Activated CD8-positive, alpha-beta memory T cell treated with anti-CD3 and anti-CD28 coated beads for 4 hours (primary cell): ENCODE results near the gene ATG16L1.

Experiments used
- DNase-seq, 2 donors: peaks; one replicate each; pipeline ENCODE4 v3.0.0-alpha.2; 2020; ENCODE audit warnings: low read depth in 2 of 2

ATG16L1 gene

DNA sequence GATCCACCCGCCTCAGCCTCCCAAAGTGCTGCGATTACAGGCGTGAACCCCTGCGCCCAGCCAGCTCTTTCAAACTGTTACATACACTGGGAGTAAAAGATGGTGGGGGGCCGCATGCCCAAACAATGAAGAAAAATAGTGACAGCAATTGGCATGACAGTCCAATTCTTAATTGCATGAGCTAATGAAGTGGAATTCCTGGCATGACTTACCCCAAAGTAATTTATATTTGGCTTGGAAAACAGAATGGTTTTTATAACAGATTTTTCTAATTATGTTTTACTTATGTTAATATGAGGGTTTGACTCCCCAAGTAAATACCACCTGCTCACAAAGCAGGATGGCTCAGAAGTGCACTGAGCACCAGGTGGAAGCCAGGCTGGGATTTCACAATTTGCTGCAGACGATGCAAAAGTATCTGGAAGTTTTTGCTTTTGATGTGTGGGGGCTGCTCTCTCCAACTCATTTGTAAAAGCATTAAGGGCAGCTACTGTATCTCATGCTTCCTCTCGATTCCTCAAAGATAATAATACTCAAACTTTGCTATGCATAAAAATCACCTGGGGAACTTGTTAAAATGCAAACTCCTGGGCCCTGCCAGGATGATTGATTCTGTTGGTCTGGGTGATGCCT is 24.0 kb upstream of the ATG16L1 start:
- no peak for DNase-seq

DNA sequence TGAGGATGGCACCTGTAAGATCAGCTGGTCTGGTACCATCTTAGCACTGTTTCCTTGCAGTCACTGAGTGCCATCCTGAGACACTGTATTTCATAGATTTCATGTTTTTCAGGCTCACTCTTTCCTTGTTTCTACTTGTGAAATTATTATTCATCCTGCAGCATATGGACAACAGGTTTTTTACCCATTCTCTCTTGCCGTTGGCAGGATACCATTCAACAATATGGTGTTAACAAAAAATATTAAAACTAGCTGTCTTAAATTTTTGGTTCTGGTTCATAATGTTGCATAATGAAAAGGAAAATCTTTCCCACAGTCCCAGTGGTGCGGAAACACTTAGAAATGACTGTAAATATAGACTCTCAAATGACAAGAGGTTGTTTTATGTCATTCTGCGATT is 23.1 kb upstream of the ATG16L1 start:
- DNase-seq: no peak

DNA sequence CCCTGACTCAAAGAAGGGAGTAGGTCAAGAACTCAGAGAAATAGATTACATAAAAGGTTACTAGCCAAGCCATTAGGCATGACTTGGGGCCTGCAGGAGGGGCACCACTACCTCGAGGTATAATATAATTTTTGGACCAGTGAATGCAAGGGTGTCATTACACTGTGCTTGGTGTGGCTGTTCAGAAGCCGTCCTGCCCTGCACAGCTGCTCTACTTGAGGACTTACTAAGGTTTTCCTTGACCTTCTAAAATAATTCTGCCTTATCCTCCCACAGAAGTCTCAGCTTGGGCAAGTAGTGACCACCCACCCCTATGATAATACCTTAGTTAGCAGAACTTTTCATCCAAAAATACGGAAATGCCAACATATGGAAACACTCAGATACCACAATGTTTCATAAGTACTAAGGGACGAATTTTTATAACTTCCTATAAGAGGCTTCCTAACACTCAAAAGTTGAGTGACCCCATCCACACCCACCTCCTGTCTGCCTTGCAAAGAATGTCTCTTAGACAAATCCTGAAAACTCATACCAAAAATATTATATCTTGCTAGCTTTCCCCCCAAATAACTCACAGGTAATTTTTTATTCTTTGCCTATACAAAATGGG is 17.7 kb upstream of the ATG16L1 start:
- DNase-seq: no peak

DNA sequence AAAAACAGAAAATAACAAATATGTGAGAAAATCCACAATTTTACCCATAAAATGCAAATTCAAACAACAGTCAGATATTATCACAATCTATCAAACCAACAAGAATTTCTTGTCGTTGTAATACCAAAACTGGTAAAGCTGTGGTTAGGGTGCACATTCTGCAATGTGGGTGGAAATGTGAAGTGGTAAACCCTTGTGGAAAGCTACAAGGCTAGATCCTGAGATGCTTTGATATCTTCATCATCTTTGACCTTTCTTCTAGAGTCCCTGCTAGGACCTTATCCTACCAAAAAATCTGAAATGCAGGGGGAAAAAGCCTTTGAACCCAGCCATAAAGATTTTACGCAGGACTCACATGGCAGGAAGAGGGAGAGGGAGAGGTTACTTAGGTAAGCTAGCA is 17.2 kb upstream of the ATG16L1 start:
- DNase-seq: no peak

DNA sequence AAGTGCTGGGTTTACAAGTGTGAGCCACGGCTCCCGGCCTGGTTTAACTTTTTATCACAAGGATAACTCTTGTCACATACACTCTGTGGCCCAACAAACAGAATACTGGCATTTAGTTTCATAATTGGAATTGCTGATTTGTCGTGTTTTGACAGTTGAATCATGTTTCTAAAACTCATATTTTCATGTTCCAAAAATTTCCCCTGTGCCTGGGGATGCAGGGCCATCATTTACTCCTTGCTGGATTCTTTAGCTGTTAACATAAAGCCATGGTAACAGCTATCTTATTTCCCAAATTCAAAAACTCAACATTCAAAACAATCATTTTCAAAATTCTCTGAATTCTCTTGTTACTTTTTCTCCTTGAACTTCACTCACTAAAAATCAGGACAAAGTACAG is 16.5 kb upstream of the ATG16L1 start:
- no peak for DNase-seq

DNA sequence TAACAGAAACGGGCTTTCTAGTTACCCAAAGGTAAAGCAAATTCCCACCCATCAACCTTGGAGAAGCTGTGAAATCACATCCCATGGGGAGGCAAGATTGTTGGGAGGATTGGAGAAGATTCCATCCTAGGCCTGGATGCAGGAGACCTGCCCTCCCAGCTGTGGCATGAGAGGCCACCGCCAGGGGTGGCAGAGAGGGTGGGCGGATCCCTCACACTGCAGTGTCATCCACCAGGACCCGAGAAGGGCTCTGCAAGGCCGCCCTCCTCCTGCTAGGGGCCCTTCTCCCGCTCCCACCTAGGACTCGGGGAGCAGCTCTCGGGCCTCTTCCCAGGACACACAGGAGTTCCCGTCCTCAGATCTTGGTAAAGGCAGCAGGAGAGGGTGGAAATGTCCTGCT is 15.5 kb upstream of the ATG16L1 start:
- DNase-seq: no peak

DNA sequence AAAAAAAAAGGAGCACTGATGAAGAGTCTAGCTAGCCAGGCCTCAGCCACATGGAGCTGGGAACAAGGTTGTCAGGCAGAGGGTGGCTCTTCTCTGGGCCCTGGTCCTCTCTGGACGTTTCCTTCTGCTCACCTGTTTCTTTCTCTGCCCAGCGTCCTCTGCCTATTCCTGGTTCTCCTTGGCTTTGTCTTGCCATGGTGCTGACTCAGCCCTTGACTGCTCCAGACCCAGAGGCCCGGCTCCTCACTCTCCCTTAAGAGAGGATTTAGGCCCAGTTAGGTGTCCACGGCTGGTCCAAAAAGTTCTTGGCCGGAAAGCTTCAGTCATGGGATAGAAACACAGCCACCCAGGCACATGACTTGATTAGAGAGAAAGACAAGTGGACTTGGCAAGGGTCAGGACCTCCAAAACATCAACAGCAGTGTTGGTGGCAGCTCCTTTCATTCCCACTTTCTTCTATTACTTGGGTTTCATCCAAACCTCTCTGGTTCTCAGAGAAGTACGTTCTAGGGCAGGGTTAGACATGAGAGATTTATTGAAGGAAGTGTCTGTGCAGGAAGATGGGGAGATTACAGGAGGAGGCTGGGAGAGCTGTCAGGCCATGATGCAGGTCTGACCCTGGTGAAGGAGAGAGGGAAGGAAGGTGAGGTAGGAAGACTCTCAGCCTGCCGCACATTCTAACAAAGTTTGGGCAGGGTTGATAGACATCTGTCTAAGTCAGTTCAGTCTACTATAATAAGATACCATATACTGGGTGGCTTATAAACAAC is 14.5 kb upstream of the ATG16L1 start:
- no peak for DNase-seq

DNA sequence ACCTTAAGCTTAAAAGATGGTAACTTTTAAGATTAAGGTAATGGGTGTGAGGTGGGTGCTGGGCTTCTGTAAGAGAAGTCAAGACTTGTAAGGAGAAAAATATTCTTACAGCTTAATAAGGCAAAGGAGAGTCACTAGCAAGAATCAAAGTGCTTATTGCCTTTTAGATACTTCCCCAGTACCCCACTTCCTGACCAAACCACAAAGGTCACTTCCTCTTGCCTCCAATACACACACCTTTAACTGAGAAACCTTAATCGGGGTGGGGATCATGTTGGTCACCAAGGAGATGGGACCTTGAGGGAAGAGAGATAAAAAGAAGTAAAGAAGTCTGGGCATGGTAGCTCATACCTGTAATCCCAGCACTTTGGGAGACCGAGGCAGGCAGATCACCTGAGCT is 10.6 kb upstream of the ATG16L1 start:
- DNase-seq: no peak

DNA sequence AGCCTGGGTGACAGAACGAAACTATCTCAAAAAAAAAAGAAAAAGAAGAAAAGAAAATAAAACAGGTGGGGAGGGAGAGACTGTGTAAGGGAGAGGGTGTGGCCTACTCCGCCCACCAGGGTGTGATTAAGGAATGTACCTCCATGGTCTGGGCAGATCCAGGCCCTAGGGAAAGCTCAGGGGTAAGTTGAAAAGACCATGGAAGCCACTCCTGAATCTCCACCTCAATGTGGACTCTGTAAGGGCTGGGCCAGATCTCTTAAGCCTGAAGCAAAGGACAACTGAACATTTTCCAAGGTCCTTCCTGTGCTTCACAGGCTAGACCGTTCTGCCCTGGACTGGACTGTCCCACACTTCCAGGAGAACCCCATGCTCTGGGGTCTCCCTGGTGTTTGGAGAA is 9.7 kb upstream of the ATG16L1 start:
- no peak for DNase-seq

DNA sequence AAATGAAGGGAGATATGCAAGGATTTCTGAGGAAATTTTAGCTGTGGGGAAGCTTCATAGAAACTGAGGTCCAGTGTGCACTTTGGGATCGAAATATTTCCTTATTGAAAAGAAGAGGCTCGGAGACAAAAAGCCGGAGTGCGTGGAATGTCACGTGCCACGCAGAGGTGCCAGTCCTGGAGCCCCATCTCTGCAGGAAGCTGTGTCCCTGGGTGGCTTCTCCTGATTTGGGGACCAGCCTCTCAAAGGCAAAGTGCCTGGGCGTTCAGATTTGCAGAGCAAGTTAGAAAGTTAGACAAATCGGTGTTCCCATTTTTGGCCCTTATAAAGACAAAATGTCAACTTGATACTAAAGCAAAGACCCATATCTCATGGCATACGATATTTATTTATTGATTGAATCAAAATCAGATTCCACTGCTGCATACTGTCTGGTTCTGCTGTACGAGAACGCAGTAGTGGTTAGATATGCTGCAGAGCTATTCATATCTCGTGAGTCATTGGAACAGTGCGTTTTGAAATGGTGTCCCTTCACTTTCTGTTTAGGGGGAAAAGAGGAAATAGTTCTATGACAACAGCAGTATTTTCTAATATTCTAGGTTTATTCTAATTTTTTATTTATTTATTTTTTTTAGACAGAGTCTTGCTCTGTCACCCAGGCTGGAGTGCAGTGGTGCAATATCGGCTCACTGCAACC is 9.1 kb upstream of the ATG16L1 start:
- DNase-seq: no peak

DNA sequence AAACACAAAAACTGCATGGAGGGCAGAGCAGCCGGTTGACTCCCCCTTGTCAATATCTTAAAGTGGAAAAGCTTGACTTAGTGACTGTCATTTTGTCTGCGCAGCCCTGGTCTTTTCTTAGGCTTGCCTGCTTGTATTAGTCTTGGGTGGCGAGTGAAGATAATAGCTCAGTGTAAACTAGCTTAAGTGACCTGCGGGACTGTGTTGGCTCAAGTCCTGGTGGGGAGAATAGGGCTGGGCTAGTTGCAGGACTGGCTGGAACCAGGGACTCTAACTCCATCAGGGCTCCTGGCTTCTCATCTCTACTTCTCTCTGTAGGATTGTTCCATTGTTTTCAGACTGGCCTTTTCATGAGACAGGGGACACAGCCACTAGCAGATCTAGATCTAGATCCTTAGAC is 8.1 kb upstream of the ATG16L1 start:
- DNase-seq: no peak

DNA sequence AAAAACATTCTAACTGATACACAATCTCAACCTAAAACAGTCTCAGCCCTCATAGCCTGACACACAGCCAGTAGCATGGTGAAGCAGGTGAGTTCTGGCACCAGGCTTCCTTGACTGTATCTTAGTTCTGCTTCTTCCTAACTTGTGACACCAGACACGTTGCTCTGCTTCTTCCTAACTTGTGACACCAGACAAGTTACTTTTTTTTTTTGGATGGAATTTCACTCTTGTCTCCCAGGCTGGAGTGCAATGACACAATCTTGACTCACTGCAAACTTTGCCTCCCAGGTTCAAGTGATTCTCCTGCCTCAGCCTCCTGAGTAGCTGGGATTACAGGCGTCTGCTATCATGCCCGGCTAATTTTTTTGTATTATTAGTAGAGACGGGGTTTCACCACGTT is 6.7 kb upstream of the ATG16L1 start:
- no peak for DNase-seq

DNA sequence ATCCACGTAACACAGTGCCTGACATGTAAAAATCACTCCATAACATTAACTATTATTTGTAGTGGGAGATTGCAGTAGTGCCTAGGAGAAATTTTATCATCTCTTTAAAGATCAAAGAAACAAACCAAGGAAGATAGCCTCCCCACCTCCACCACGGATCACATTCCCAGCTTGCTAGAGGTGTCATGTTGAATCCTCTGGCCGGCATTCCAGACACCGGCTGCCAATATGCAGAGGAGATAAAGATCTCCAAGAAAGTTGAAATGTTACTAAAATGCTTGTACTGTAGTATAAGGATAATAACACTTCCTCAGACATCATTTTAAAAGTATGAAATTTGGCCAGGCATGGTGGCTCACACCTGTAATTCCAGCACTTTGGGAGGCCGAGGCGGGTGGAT is 6.1 kb upstream of the ATG16L1 start:
- DNase-seq: no peak

DNA sequence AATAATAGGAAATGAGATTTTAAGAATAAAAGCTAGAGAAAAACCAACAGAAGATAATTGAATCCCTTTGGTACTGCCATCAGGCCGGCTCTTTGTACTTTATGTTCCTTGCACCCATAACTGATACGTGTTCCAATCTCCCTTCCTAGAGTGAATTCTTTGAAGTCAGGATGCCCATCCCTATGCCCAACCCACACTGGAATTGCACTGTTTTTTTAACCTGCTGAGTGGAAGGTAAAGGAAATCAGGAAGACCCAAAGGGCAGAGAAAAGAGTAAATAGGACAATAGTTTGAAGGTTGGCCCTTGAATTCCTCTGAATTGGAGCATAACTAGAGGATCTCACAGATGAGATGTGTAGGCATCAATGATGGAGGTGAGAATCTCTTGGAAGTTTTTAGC is 4.4 kb upstream of the ATG16L1 start:
- no peak for DNase-seq

DNA sequence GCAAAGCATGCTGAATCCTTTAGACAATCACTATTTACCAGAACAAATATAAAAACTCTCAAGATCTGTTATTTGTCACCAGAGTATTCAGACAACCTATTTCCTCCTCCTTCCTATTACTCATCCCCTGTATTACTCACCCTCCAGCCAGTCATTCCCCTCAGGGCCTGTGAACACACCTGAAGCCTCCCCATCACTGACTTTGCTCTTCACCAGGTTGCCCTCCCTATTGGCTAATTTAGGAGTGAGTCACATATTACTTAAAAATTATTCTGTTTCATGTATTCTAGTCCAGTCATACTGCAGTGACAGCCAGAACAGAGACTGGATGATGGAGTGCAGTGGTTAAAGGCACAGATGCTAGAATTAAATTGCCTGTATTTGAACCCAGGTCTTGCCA is 3.7 kb upstream of the ATG16L1 start:
- DNase-seq: peak; percentile 20 to 63

DNA sequence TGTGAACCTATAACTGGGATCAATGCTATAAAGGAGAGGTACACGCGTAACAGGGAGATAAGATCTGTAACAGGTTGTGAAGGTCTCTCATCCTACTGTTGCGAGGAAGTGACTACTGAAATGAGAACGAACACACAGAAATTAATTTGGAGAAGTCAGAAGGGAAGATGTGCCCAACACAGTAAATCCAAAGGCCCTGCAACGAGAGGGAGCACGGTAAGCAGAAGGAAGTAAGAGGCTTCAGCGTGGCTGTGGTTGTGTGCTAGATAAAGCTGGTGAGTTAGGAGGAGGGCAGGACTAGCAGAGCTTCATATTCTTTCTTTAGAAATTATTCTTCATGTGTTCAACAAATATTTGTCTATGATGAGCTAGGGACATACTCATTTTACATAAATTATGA is 2.5 kb upstream of the ATG16L1 start:
- DNase-seq: no peak

DNA sequence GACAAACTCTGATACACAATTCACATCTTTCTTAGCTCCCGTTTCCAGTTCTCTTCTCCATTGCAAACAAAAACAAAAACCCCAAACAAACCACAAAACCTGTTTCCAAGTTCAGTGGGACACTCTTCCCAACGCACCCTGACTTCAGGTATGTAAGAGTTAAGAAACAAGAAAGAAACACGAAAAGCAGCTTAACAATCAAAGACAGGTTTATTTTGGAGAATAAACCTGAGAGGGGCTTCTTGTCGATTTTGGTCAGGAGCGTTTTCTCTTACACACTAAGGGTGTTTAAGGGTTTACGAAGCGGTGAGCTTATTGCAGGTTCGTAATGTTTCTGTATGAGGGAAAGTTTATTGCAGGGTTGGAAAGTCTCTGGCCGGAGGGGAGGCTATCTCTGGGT is 905 bp upstream of the ATG16L1 start:
- DNase-seq: no peak

DNA sequence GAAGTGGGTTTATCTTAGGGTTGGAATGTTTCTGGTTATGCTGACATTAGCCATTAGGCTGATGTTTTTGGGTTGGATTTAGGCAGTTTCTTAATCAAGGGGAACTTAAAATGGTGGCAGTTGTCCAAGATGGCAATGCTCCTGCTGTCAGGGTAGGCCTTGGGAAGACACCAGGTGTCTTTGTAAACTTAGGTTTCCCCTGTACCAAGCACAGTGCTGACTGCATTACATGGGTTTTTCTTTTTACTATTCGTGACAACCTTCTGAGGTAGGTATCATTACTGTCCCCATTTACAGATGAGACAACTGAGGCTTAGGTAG is 528 bp upstream of the ATG16L1 start:
- no peak for DNase-seq

DNA sequence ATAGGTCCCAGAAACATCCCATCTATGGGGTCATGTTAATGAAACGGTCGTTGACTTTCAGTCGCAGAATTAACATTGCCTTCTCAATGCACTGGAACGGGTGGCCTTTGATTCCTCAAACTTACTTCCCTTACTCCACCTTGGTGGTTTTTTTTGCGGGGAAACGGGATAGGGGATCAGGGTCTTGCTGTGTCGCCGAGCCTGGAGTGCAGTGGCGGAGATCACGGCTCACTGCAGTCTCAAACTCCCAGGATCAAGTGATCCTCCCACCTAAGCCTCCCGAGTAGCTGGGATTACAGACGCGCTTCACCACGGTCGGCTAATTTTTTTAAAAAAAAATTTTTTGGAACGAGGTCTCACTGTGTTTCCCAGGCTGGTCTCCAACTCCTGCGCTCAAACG is 754 bp downstream of the ATG16L1 start:
- DNase-seq: no peak

DNA sequence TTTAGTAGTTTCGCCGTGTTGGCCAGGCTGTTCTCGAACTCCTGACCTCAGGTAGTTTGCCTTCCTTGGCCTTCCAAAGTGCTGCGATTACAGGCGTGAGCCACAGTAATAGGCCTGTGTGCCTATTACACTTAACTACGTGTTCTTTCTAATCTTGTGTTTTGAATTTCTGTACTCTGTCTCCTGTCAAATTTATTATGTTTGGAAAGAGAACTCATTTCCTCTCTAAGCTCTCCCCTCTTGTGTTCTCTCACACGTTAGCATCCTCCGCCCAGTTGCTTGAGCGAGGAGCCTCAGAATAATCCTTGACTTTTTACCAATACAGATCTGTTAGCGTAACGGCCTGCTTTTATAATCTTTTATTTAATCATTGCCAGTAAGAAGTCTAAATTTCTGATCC is 3.7 kb downstream of the ATG16L1 start:
- no peak for DNase-seq

DNA sequence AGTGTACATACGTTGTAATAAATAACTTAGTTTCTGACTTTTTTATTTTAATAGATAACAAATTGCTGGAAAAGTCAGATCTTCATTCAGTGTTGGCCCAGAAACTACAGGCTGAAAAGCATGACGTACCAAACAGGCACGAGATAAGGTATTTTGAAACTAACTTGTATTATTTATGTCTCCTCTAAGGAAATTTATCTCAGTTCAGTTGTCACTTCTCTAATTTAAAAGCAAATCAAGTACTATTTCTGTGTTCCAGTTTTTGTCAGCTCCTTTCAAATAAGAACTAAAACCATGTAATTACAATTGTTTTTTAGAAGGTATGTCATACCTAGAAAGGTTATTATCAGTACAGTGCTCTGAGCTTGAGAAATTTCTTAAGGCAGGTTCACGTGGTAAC is 4.6 kb downstream of the ATG16L1 start:
- no peak for DNase-seq

DNA sequence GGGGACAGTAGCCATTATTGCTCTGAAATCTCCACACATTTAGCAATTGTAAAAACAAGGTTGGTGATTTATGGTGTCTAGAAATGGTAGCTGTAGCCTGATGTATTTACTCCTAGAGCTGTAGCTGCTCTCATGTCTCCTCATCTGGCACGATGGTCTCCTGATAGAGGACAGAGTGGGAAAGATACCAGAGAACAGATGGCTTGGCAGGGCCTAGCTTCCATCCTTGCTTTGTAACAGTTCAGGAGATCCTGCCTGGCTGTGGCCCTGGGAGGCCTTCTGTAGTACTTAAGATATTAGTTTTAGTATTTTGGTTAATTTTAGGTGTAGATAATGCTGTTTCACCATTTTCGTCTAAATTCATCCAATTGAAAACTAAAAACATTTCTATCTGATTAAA is 6.7 kb downstream of the ATG16L1 start:
- no peak for DNase-seq

DNA sequence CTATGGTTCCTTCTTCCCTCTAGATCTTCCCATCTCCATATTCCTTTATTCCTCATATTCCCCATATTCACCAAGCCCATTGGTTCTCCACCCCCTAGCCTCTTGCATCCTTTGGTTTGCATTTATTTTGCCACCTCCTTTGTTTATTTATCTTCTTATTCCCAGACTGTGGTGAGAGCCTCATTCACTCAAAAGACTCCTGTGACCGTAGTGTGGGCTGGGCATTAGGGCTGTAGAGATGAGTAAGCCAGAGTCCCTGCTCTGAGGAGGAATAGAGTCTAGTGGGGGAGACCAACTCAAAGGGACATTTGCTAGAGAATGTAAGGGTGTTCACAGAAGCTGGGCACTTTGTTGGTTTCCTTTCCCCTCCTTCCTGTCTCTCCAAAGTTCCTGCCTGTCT is 8.3 kb downstream of the ATG16L1 start:
- DNase-seq: no peak
